HFF-Myc (cell line): ENCODE measurements around the gene HASPIN.
"Not testable (repeated sequence)": the region's sequence is repeated elsewhere in the genome, so short reads cannot be mapped to it uniquely, and the experiment has no call there.

Source experiments
- DNase-seq: peaks from one replicate; pipeline ENCODE4 v3.0.0-alpha.2; 2011; ENCODE audit warnings: low read depth; ENCODE audit errors: extremely low read depth
- H3K4me3 ChIP-seq: replicated peaks from 2 replicates; pipeline ENCODE4 v1.5.1; 2011; ENCODE audit warnings: low read depth, mild to moderate bottlenecking, control low read depth, low read length
- CTCF ChIP-seq: IDR thresholded peaks from 2 replicates; pipeline ENCODE4 v1.5.1; 2012; ENCODE audit warnings: mild to moderate bottlenecking, low read depth, low read length, control low read depth; ENCODE audit errors: missing control alignments

The HASPIN gene

GRCh38 chr17:3695129-3695722, 28.5 kb upstream of the HASPIN start:
- no peak for DNase-seq
- H3K4me3 ChIP-seq, result peak overlapping the region; percentile 54
- no peak for TF ChIP-seq CTCF

- H3K4me3 ChIP-seq, result peak within 1 kb of the TSS; percentile 54
- TF ChIP-seq CTCF, result no peak
- no peak for DNase-seq
These were observed 27.8 kb upstream of the HASPIN start, which contains the start of gene P2RX5 for GRCh38 chr17:3695723-3696411. Gene P2RX5 (minus strand): TSS chr17:3696155. CDS start chr17:3696005, 150 bp downstream.

- no peak overlapping the region for H3K4me3 ChIP-seq
- DNase-seq, result no peak
- no peak for TF ChIP-seq CTCF
These were observed 26.6 kb upstream of the HASPIN start for GRCh38 chr17:3697103-3697476.

GRCh38 chr17:3698139-3698538, 25.6 kb upstream of the HASPIN start:
- no peak for DNase-seq
- no peak overlapping the region for H3K4me3 ChIP-seq
- no peak for TF ChIP-seq CTCF

- no peak for TF ChIP-seq CTCF
- H3K4me3 ChIP-seq, result no peak overlapping the region
- DNase-seq, result no peak
These were observed 23.8 kb upstream of the HASPIN start for GRCh38 chr17:3699951-3700350.

GRCh38 chr17:3702041-3702539, 21.6 kb upstream of the HASPIN start:
- not testable (repeated sequence) for DNase-seq, H3K4me3 ChIP-seq

- no peak overlapping the region for H3K4me3 ChIP-seq
- no peak for DNase-seq
- TF ChIP-seq CTCF, result no peak
These were observed 18.6 kb upstream of the HASPIN start for GRCh38 chr17:3704931-3705717.

GRCh38 chr17:3705718-3705984, 18.1 kb upstream of the HASPIN start:
- not testable (repeated sequence) for DNase-seq

More at GRCh38 chr17:3705718-3705984, 18.1 kb upstream of the HASPIN start:
- not testable (repeated sequence) for H3K4me3 ChIP-seq
